Measurements from ENCODE around the gene UHRF2.

GRCh38 chr9:6410633-6411032, 2.4 kb upstream of the UHRF2 start:
- TF ChIP-seq, protein P1, sequence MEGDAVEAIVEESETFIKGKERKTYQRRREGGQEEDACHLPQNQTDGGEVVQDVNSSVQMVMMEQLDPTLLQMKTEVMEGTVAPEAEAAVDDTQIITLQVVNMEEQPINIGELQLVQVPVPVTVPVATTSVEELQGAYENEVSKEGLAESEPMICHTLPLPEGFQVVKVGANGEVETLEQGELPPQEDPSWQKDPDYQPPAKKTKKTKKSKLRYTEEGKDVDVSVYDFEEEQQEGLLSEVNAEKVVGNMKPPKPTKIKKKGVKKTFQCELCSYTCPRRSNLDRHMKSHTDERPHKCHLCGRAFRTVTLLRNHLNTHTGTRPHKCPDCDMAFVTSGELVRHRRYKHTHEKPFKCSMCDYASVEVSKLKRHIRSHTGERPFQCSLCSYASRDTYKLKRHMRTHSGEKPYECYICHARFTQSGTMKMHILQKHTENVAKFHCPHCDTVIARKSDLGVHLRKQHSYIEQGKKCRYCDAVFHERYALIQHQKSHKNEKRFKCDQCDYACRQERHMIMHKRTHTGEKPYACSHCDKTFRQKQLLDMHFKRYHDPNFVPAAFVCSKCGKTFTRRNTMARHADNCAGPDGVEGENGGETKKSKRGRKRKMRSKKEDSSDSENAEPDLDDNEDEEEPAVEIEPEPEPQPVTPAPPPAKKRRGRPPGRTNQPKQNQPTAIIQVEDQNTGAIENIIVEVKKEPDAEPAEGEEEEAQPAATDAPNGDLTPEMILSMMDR (IDR thresholded peaks at IDR 0.05), result no peak
- TF ChIP-seq POLR2A (IDR thresholded peaks at IDR 0.05) (no peak), EP300 (IDR thresholded peaks at IDR 0.05) (no peak), POLR2AphosphoS5 (IDR thresholded peaks at IDR 0.05) (no peak)

All from upper lobe of left lung (tissue), 4 donors.